LNCAP (cell line): ENCODE measurements around the gene ZNF318.

ENCODE experiments used
- CTCF ChIP-seq: fragments of 450-650 bp; IDR thresholded peaks from 2 replicates; pipeline ENCODE4 v1.5.1; 2017; ENCODE audit warnings: mild to moderate bottlenecking

The ZNF318 gene

GRCh38 chr6:43297644-43298564, 71.5 kb downstream of the ZNF318 start, which contains the start of gene SLC22A7:
Gene SLC22A7 (plus strand): TSS chr6:43298260. CDS start chr6:43298359, 99 bp downstream.
- no peak for TF ChIP-seq CTCF

- TF ChIP-seq CTCF: no peak
These were observed 72.5 kb downstream of the ZNF318 start for GRCh38 chr6:43296780-43297497.

- TF ChIP-seq CTCF: no peak
These were observed 74.0 kb downstream of the ZNF318 start for GRCh38 chr6:43295456-43295855.

- TF ChIP-seq CTCF: no peak
These were observed 74.9 kb downstream of the ZNF318 start for GRCh38 chr6:43294536-43294935.

GRCh38 chr6:43293698-43294097, 75.7 kb downstream of the ZNF318 start:
- TF ChIP-seq CTCF: no peak

- TF ChIP-seq CTCF: no peak
These were observed 76.6 kb downstream of the ZNF318 start for GRCh38 chr6:43292763-43293318.

- no peak for TF ChIP-seq CTCF
These were observed 77.1 kb downstream of the ZNF318 start for GRCh38 chr6:43292341-43292740.
